HUDEP-2 (cell line): ENCODE measurements around the gene UQCRC1.

Experiments
- DNase-seq, 76 experiments: peaks; one replicate each; lab custom pipeline; 2025; ENCODE audit not compliant: unreplicated experiment in 76 of 76; lab: John Stamatoyannopoulos, UW

The UQCRC1 gene

DNA sequence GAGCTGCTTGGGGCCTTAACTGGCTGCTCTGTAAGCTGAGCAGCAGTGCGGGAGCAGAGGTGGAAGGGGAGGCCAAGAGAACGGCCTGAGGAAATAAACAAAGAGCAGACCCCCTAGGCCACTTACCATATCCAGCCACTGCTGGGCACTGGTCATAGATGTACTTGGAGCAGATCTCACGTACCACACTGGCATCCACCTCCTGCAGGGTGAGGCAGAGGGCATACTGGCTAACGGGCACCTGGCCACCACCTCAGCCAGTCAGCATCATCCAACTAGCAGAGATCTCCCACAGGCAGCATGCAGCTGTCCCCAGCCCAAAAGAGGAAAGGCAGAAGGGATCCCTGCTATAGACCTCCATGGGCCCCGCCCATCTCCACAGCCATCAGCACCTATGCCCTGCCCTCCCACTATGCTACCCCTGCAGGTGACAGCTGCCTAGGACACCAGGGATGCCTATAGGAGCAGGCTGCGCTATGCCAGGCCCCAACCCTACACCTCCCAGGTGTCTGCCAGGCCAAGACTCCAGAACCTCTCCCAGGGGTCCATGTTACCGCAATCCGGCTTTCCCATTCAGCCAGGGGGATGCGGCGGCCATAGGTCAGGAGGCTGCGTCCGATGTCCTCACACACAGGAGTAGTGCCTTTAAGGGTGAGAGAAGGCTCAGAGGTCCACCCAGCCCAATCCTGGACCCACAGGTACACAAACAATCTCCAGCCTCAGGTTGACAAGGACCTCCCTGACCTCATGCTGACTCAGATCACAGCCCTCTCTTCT is 9.7 kb downstream of the UQCRC1 start:
- DNase-seq: no peak

DNA sequence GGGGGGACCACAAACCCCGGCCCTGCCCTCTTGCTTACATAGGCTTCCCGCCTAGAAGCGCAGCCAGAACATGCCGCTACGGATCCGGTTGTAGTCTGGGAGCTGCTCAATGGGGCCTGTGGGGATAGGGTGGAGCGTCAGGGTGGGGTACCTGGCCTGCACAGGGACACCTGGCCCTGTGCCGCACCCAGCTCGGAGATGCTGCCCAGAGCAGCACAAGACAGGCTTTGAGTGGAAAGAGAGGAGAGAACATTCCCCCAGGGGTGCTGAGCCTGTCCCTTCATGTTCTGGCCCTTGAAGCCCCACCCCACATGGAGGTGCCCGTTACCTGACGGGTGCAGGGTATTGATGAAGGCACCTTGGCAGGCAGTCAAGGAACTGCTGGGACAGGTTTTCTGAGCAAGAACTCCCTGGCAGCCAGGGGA is 10.4 kb downstream of the UQCRC1 start:
- no peak for DNase-seq

DNA sequence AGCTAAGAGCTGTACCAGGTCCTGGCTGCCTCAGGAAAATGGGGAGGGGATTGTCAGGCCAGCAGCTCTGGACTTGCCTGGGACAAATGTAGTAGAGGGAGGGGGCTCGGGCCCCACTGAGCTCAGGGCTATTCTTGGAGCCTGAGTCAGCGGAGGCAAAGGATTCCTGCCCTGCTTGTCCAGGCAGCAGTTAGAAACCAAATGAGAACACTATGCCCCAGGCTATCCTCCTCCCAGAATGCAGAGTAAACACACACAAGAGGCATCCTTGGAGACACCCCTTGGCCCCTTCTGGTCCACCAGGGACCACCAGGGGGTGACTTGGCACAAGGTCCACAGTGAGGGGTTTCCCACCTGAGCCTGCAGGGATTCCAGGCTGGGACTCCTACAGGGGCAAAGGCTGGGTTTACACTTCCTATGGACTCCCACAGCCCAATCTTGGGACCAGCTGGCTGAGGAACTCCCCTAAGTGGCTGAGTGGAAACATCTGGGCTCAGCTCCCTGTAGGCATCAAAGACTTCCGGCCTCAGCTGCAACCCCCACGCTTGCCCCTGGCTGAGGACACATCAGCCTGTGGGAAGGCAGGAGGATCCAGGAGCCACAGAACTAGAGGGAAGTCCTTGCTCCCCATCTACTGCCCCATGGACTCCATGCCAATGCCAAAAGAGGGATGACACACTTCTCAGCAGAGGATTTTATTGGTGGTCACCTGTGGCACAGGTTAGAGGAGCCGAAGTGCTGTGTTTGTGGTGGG is 10.9 kb downstream of the UQCRC1 start:
- no peak for DNase-seq

DNA sequence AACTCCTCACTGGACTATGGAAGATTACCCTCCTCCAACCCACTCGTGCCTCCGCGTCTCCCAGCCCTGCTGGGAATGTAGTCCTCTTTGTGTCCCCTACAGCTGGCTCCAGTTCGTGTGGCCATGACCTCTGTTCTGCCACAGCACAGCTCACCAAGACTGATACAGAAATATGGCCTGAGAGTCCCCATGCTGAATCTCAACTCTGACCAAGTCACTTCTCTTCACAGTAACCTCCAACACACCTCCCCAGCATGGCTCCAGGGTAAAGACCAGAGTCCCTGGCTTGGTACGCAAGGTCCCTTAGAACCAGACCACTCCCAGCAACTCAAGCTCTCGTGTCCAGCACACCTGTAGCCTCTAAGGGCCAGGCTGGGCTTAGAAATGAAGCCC is 12.0 kb downstream of the UQCRC1 start:
- DNase-seq: no peak

DNA sequence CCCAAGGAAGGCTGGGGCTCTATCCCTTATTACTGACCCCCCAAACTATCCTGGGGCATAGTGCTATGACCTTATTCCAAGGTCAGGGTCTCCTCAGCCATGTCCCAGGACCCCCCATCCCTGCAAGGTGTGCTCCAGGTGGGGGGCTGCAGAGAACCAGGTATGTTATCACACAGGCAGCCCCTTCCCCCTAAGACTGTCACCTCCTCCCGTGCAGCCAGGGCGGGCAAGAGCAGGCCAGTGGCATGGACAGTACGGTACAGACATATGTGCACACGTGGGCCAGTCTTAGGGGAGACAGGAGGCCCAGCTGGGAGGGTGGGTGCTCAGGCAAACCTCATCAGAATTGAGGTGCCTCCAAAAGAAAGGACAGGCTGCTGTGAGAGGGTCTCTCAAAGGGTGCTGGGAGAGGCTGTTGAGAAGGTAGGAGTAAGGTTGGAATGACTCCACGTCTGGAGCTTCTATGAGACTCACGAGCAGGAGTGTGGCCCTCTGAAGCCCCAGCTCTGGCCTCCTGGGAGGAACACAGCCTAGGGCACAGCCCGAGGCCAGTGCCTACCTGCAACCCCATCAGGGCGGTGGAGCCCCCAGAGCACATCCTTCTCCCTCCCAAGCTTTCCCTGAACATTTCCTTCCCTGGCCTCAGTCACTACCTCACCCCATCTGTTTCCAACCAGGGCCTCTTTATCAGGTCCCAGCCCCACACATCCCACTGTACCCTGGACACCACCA is 12.6 kb downstream of the UQCRC1 start:
- no peak for DNase-seq

DNA sequence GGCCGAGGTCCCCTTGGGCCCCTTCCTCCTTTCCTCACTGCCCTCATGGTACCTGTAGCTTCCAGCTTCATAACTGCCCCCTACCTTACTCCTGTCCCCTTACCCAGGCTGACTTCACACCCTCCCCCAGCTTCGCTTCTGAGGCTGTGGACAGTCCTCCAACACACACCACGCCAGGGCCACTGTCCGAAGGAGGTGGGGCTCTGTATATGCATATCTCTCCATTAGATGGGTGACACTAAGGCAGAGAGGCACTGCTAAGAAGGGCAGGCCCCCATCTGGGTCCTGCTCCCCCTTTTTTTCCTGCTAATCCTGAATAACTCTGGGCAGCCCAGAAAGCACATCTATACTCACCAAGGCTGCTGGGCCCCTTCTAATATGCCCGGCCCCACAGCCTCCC is 13.3 kb downstream of the UQCRC1 start:
- DNase-seq: no peak

DNA sequence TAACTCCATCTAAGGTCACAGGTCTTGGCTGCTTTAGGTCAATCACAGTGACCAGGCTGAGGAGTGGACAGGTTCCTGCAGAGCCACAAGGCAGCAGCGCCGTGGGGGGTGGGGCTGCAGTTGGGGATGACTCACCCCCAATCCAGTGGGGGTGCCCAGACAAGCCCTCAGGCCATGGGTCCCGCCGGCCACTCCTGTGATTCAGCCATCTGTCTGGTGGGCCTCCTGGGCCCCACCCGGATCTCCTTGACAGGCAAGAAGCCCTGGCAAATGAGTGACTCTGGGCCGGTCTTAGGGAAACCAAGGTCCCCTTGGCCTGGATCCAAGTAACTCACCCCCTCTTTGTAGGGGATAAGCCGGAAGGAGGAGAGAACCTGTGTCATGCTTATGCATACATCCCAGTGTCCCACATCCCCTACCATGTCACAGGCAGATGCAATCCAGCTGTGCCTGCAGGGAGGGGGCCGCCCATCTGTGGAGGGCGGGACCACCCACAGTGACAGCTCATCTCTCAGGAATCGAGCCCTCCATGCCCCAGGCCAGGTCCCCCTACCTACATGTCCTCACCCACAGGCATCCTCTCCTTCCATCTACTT is 13.8 kb downstream of the UQCRC1 start:
- DNase-seq: peak in 10 of 76 experiments; percentile 8 to 35 (median 18)

DNA sequence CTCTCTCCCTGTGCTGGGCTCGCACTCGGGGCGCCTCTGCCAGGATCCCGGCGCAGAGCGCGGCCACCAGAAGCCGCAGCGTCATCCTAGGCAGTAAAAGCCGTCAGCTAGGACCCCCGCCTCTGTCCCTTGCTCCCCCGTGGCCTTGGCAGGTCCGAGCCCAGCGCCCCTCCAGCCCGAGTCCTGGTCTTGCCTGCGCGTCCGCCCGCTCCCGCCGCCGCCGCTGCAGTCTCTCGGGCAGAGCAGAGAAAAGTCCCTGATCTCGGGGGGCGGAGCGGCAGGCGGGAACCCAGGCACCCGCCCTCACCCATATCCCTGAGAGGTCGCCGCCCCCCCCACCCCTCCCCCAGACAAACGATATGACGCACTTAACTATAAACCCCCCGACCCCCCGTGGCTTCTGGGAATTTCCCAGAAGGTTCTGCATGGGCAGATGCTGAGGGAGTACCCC is 14.3 kb downstream of the UQCRC1 start, which contains the start of gene COL7A1:
TSS of gene COL7A1 (minus strand) at position 255 of the 451 bp plus-strand sequence. CDS start at position 85, 170 bp downstream.
- no peak for DNase-seq

DNA sequence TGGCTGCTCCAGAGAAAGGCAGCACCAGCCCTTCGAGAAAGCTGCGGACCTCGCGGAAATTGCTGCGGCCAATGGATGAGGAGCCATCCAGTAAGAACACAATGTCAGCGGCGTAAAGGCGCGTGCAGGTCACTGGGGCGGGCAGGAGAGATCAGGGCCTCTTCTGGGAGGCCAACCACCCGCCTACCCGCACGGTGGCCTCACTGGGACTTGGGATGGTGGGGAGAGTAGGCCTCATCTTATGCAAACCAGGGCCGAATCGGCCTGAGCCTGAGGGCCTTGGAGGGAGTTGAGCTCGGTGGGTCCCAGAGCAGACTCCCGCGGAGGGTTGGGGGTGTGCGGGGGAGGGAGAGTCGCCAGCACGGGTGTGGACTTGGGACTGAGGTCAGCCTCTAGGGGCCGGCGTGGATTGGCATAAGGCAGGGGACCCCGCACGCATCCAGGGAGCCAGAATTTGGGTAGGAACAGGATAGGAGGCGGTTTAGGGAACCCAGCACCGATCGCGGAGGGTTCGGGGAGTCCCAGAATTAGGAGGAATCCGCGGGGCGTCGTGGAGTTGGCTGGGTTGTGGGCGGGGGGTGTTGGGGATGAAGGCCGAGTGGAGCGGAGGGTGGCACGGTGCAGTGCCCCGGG is 14.9 kb downstream of the UQCRC1 start:
- no peak for DNase-seq

DNA sequence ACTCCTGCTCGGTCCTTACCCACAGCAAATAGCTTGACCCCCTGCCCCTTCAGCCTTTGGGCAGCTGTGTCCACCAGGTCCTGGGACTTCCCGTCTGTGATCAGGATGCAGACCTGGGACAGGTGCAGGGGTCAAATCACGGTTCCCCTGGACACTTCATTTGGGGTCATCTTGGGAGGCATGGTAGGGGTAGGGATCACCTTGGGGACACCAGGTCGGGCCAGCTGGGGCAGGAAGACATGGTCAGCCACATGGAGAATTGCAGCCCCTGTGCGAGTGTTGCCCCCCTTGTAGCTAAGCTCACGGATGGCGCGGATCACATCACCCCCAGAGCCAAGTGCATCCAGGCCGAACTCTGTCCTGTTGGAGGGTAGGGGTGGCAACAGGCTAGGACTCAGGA is 16.1 kb downstream of the UQCRC1 start:
- DNase-seq: no peak

DNA sequence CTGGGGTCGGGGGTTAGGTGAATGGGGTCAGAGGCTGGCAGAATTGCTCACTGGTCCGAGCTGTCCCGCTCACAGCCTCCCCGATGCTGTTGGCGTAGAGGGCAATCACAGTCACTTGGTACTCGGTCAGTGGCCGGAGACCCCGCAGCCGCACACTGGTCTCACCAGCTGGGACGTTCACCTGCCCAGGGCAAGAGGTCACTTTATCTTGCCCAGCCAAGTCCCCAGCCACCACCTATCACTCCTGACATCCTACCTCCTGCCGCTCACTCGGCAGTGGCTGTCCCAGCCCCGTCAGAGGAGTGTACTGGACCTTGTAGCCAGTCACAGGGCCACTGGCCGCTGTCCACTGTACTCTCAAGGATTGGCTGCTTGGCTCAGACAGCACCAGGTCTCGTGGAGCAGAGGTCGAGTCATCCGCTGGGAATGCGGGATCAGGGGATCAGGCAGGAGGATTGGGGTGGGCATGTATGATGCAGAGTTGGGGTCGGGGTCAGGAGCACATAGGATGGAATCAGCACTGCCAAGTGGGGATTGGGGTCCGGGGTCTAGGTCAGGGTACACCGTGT is 16.8 kb downstream of the UQCRC1 start:
- DNase-seq: no peak

DNA sequence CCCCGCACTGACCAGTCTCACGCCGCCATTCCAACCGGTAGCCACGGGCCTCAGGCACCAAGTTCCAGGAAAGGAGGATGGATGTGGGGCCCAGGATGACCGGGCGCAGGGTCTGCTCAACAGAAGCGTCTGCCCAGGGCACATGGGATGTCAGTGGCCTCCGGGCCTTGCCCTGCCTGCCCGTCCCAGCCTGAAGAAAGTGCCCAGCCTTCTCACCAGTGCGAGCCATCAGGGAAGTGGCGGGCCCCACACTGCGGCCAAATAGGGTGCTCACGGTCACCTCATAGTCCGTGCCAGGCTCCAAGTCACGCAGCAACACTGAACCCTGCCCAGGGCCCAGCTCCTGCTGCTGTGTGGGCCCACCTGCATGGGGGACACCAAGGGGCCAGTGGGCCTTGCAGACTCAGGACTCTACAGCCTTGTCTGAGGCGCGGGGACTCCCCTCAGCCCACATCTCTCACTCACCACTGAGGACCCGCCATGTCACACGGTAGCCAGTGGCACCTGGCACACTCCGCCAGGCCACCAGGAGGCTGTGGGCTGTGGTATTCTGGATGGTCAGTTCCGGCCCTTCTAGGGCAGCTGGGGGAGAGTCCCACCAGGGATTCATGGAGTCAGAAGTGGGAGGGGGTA is 17.4 kb downstream of the UQCRC1 start:
- DNase-seq: no peak

DNA sequence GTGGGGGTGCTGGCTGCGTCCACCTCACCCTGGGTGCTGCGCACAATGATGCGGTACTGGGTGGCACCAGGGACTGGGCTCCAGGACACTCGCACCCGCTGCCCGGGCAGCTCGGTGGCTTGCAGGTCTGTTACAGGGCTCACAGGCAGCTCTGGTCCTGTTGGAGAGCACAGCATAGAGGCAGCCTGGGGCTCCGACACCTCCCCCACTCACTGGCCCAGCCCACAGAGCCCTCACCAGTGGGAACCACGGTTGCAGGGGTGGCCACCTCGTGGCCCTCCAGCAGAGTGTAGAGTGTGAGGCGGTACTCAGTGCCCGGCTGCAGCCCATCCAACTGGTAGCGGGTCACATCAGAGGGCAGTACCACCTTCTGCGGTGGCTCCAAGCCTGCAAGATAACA is 18.0 kb downstream of the UQCRC1 start:
- DNase-seq: no peak

DNA sequence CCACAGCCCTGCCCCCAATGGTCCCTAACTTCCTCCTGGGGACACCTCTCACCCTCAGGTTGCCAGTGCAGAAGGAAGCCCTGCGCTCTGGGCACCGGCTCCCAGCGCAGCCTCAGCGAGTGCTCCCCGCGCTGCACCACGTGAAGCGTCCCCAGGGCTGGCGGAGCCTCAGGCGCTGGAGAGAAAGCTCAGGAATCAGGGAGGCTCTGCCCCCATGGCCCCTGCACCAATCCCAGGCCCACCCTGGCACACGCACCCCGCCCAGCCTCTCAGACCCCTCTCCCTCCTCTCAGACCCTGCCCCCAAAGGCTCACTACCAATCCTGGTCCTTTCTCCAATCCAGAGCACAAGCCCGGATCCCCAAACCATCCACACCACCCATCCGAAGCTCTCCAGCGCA is 21.2 kb downstream of the UQCRC1 start:
- DNase-seq: no peak

DNA sequence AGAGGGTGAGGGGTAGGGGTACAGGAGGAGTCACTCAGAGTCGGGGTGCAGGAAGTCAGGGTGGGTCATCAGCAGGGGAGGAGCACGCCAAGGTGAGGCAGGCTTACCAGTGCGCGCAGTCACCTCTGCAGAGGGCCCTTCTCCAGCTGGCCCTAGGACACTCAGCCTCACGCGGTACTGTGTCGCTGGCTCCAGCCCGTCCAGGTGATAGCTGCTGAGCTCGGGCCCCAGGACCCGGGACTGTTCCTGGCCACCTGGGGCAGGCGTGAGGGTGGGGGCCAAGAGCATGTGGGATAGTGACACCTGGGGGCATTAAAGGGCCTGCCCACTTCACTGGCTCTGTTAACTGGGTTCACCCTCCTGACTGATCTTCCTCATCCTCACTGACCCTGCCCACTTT is 21.8 kb downstream of the UQCRC1 start:
- no peak for DNase-seq

DNA sequence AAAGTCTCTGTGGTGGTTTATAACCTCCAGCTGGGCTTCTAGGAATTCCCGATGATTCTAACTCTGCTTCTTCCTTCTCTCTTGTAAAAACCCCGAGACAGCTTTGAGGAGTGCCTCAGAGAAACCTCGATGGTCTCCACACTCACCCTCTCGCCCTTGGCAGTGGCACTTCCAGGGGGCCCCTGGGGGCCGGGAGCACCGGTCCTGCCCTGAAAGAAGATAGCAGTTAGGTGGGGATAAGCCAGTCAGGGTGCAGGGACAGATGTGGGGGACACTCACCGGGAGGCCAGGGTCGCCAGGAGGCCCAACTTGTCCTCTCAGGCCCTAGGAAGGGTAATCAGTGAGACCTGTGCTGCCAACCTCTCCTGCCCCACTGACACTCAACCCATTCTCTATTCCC is 24.0 kb downstream of the UQCRC1 start:
- DNase-seq: no peak

DNA sequence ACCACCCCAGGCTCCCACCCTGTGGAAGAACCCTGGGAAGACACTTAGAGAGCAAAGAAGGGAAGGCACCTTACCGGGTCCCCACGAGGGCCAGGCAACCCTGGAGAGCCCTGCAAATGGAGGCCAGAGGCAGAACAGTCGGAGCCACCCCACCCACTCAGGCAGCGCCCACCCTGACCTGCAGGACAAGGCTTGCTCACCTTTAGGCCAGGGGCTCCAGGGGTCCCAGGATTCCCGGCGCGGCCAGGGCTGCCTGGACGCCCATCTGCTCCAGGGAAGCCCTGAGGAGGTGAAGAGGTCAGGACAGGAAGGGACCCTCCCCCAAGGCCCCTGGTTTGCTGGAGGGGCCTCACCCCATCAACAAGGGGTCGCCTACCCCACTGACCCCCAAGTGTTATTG is 24.6 kb downstream of the UQCRC1 start:
- no peak for DNase-seq

DNA sequence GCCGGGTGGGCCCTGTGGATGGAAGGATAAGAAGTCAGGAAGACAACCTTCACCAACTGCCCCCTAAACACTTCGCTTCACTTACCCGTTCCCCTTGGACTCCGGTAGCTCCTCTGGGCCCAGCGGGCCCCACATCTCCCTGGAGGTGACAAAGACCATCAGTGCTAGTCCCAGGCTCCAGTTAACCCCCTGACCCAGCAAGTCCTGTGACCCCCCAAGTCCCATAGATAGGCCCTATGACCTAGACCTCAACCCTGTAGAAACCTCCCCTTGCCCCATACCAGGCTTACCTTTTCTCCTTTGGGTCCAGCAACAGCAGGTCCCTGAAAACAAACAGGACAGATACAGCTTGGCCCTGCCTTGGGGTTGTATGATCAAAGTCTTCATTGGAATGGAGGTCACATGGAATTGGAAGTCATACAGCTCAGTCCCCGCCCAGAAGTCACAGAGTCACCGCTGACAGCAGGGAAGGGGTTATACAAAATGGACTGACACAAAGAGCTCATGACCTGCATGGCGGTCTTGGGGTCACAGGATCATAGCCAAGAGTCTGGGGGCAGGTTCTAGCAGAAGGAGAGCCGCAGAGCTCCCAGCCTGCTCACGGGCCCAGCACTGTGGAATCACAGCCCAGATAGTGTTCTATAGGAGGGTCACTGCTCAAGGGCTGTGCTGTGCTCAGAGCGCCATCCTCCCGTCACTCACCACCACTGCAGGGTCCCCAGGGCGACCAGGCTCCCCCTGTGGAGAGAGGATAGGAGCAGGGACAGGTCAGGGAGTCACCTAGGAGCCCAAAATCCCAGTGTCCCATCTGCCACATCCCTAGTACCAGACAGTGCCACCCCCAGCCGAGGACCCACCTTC is 27.6 kb downstream of the UQCRC1 start:
- DNase-seq: no peak

DNA sequence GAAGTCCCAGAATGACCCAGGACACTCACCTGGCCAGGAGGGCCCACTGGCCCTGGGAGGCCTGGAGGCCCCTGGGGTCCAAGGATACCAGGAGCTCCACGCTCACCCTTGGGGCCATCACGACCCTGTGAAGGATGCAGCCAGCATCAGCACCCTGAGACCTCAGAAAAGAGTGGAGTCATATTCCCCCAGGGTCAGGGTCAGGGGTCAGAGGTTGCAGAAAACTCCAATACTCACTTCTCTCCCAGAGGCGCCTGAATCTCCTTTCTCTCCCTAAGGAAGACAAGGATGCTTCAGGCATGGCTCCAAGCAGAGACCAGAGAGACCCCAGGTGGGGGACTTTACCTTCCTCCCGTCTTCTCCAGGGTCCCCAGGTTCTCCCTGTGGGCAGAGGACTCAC is 32.8 kb downstream of the UQCRC1 start:
- no peak for DNase-seq
